ENCODE data around the gene NOD2.

NOD2 gene

DNA sequence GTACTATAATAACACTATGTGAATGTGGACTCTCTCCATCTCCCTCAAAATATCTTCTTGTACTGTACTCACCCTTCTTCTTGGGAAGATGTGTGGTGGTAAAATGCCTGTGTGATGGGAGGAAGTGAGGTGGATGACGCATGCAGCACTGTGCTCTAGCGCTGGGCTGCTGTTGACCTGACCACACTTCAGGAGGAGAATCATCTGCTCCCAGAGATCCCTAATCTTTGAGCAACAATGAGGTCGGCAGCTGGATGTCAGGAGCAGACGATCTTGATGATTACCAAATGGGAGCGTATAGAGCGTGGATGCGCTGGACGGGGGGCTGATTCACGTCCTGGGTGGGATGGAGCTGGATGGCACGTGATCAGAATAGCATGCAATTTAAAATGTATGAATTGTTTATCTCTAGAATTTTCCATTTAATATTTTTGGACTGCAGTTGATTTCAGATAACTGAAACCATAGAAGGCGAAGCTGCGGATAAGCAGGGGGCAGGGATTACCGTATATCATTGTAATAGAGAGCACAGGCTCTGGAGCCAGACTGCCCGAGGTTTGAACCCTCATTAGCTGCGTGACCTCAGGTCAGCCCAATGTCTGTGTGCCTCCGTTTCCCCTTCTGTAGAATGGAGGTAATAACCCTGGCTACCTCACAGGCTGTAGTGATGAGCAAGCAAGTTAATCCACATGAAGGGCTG is 24.8 kb downstream of the NOD2 start:
- no peak for DNase-seq

DNA sequence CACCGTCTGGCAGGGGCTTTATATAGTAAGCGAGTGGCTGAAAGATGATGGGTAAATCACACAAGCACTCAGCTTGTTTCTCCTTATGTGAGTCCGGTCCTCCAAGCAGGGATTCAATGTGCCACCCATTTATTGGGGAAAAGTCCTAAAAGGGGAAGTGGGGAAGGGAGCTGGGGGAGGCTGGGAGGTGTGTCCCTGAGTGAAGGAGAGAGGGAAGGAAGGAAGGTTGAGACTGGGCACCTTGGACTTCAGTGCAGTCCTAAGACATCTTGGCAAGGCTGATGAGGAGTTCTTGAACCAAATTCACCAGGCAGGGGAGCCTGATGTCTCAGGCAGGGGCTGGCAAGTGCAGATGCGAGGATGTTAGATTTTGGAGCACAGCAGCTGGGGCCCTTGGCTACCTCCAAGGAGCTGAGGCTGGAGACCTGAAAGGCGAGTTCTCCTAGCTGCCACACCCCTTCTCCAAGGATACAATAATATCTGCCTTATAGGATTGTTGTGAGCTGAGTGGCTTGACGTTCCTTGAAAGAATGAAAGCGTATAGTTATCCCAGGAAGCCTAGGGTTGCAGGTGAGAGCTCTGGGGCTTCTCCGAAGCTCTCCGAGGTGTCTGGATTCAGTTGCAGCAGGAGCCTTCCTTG is 25.5 kb downstream of the NOD2 start:
- DNase-seq = no peak

DNA sequence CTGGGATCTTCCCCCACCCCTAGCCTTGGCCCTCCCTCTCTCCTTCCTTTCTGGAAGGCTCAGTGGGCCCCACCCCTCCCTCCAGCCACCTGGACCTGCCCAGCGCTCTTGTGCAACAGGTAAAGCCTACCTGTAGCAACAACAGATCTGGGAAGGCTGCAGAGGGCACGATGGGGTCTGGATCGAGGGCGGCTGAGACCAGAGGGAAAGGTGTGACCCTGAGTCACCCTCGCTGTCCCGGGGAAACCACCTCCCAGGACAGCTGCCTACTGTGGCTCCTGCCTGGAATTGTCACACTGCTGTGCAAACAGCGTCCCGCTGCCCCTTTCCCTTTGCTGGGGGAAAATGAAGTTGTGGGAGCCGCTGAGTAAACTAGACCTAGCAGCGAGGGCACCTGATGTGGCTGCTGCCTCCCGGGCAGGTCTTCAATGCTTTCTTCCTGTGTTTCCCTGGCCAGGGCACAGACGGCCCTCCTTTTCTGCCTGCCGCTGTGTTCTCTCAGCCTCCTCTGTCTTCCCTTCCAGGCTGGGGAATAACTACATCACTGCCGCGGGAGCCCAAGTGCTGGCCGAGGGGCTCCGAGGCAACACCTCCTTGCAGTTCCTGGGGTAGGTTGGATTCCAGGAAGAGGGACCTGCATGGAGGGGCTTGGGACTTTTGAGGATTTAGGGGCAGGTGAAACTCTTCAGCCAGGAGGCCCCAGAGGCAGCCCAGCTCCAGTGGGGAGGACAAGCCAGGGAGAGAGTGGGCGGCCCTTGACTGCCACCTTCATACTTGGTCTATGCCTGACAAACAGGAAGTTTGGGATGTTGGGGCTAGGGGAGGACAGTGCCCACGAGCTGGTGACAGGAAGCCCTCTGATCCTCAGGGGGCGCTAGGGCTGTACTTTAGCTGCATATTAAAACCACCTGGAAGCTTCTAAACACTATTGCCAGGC is 26.3 kb downstream of the NOD2 start:
- DNase-seq = no peak

DNA sequence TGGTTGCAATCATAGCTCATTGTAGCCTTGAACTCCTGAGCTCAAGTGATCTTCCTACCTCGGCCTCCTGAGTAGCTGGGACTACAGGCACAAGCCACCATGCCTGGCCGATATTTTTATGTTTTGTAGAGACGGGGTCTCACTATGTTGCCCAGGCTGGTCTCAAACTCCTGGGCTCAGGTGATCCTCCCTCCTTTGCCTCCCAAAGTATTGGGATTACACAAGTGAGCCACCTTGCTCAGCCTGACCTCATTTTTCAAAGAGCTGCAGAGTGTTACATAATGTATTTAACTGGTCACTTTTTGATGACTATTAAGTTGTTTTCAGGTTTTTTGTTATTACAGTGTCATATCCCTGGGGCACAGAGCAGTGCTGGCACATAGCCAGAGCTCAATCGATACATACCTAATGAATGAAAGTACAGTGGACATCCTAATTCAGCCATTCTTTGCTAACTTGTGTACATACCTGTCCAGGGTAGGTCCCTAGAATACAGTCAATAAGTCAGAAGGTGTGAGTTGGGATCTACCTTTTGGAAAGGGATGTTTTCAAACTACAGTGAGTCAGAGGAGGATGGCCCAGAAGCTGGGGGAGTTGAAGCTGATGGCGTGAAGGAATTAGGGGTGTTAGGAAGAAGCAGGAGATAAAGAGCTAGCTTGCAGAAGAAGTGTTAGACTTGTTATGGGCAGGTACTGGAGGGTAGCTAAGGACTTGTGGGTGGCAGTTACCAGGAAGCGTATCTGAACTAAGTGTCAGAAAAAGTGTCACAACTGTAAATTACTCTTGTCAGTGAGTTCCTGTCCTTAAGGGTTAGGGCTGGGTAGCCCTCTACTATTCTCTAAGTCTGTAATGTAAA is 28.4 kb downstream of the NOD2 start:
- no peak for DNase-seq

- DNase-seq = no peak
Observed at GRCh38 chr16:50722405-50722737, 29.0 kb downstream of the NOD2 start.

GRCh38 chr16:50722960-50723359 is 29.6 kb downstream of the NOD2 start:
- no peak for DNase-seq

- no peak for DNase-seq
Observed at GRCh38 chr16:50724306-50724705, 30.9 kb downstream of the NOD2 start.

- DNase-seq = no peak
Observed at GRCh38 chr16:50731130-50731988, 38.0 kb downstream of the NOD2 start.

- DNase-seq = no peak
Observed at GRCh38 chr16:50731989-50732832, 38.8 kb downstream of the NOD2 start.

- DNase-seq = no peak
Observed at GRCh38 chr16:50733468-50733867, 40.1 kb downstream of the NOD2 start.

DNA sequence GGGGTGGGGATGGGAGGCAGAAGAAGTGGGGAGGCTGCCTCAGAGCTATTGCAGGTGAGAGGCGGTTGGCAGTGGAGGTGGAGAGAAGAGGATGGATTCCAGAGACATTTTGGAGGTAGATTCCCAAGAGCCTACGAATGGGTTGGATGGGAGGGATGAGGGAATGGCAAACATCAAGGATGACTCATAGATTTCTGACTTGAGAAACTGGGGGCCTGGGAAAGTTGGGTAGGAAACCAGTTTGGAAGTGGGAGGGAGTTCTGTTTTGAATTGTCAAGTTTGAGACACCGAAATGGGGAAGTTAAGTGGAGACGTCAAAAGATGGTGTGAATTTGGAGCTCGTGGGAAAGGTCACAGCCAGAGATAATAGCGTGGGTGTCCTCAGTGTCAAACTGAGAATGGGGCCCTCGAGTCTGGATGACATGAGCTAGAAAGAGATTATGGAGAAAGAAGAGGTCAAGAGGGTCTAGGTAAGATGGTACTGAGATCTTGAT is 42.3 kb downstream of the NOD2 start:
- DNase-seq = no peak

GRCh38 chr16:50736448-50736847 is 43.0 kb downstream of the NOD2 start:
- no peak for DNase-seq

DNA sequence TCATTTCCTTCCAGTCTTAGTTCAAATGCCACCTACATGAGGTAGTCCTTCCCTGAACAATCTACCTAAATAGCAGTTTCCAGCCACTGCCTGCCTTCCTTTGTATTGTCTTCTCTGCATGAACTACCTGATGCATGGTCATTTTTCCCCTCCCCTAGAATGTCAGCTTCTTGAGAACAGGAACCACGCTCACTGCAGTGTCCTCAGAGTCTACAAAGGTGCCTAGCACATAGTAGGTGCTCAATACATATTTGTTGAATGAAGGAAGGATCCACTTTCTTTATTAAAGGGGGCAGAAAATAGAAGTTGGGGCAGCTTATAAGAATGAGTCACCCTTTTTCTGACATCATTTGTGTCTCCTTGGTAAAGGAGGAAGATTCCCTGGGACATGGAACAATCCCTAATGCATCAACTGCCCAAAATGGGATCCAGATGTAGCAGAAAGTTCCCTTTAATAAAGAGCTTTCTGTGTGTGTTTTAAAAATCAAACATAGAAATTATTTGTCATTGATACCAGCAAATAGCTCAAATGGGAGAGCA is 44.1 kb downstream of the NOD2 start:
- DNase-seq = no peak

DNA sequence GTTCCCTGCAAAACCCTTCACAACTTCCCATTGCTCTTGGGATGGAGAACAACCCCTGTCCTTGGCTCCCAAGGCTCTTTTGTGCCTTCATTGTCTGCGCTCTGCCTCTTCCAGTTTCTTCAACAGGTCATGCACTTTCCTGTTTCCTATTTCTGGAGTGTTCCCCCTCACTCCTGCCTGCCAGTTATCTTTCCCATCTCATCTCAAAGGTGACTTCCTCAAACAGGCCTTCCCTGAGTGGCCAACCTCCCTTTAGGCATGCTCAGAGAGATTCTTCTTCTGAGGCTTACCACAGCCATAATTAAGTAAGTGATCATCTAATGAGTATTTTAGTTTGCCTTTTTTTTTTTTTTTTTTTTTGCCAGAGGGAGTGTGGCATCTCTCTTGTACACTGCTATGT is 45.6 kb downstream of the NOD2 start:
- no peak for DNase-seq

DNA sequence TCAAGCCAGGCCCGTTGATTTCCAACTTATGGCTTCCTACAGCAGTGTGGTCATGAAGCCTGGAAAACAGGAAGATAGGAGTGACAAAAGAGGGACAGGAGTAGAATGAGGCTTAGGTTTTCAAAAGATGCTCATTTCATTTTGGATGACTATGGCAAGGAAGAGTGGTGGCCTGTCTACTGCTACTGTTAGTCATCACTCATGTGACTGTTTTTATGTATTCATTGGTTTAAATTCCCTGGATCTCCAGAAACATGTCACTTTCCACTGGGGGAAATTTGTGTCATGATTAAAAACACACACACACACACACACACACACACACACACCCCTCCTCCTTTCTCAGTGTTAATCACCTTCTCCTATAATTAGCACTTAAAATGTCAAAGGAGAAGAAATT is 47.3 kb downstream of the NOD2 start:
- no peak for DNase-seq

DNA sequence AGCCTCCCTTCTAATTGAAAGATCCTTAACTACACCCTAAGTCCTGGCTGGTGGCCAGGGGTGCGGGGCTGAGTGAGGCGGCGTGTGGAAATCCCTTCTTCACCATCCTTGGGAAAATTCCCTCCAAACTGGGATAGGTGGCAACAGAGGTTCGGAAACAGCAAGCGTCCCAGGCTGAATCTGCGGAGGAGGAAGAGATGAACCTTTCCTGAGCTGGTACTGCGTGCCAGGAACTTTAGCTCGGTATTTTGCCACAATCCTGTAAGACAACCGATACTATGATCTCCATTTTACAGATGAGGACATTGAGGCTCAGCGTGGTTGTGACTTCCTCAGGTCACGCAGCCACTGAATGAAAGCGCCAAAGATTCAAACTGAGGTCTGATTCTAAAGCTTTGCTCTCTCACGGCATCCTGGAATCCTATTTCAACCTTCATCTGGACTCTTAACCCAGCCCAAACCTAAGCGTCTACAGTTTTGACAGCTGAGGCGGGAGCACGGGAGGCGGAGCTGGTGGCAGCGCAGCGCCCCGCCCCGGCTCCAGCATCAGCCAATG is 47.9 kb downstream of the NOD2 start:
- DNase-seq = no peak

- DNase-seq = peak; percentile 94 to 98
Observed at GRCh38 chr16:50741781-50742575, 48.6 kb downstream of the NOD2 start, which contains the start of gene CYLD. CYLD (plus strand) TSS chr16:50742086; CDS start chr16:50749699, 7,613 bp downstream.

DNA sequence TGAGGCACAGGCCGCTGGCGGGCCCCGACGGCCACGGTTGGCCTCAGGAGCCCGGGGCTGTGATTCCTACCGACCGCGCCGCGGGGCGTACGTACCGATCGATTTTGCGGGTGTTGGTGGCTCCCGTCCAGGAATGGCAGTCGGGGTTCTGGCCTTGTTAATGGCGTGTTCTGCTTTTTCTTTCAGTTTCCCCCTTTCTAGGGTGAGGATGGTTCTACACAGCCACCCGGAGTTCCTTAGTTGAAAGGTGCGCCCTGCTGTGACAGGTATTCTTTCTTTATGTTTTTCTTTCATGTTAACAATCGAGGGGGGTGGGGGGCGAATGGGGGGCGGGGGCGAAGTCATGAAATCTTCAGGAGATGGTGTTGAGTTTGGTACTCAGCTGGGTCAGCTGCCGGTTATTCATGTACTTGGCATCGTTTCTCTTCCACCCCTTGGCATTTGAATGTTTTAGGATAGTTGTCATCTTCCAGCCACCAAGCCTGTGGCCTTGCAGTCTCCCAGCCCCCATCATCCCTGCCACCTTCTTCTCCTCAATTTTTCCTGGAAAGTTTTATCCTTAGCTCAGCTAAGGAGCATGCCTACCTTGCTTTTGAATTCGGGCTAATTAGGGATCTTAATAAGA is 49.3 kb downstream of the NOD2 start:
- no peak for DNase-seq

All from NCI-H526 (cell line).